Measurements from ENCODE around the gene BACH2. TPM values are rescaled to one million over a fixed set of nuclear protein-coding genes. Genes with fewer than 3 reads are reported as not detected.
"Not testable (repeated sequence)": the region's sequence is repeated elsewhere in the genome, so short reads cannot be mapped to it uniquely, and the experiment has no call there.

The BACH2 gene
- total RNA-seq, 4 donors from 2014 or later, result 8.5 to 20.0 (median 13.3) TPM

DNA sequence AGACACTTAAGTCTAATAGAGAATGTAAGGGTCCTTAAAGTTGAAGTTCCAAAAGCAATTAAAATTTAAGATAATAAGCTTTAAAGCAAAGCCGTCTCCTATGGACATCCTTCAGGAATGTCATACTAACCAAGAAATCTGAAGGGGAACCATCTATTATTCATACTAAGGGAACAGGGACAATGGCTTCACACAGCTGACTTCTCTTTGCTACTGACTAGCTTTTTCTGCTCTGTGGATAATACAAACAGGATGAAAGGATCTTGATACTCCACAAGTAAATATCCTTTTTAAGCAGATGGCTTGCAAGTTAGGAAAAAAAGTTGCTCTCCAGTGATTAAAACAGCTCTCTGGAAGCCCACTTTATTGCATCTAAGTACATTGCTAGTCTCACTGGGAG is 178.6 kb downstream of the BACH2 start:
- H3K4me1 ChIP-seq, result no peaks in the 10 kb centered on the region
- TF ChIP-seq, protein P1, sequence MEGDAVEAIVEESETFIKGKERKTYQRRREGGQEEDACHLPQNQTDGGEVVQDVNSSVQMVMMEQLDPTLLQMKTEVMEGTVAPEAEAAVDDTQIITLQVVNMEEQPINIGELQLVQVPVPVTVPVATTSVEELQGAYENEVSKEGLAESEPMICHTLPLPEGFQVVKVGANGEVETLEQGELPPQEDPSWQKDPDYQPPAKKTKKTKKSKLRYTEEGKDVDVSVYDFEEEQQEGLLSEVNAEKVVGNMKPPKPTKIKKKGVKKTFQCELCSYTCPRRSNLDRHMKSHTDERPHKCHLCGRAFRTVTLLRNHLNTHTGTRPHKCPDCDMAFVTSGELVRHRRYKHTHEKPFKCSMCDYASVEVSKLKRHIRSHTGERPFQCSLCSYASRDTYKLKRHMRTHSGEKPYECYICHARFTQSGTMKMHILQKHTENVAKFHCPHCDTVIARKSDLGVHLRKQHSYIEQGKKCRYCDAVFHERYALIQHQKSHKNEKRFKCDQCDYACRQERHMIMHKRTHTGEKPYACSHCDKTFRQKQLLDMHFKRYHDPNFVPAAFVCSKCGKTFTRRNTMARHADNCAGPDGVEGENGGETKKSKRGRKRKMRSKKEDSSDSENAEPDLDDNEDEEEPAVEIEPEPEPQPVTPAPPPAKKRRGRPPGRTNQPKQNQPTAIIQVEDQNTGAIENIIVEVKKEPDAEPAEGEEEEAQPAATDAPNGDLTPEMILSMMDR (IDR thresholded peaks at IDR 0.05), result no peak
- TF ChIP-seq EP300 (IDR thresholded peaks at IDR 0.05) (no peak), POLR2AphosphoS5 (IDR thresholded peaks at IDR 0.05) (no peak), POLR2A (IDR thresholded peaks at IDR 0.05) (no peak)
- no peaks in the 10 kb centered on the region for H3K36me3 ChIP-seq
- H3K4me3 ChIP-seq, result no peak overlapping the region
- whole genome bisulfite sequencing, result 90% methylated on average over 1 of the region's 1 CpG
- H3K27me3 ChIP-seq, result no peaks in the 10 kb centered on the region
- no peak overlapping the region for H3K27ac ChIP-seq
- no peak for DNase-seq (ENCODE audit: low spot score in 2 of 2)
- H3K9me3 ChIP-seq, result peaks cover 4% of the 10 kb centered on the region

DNA sequence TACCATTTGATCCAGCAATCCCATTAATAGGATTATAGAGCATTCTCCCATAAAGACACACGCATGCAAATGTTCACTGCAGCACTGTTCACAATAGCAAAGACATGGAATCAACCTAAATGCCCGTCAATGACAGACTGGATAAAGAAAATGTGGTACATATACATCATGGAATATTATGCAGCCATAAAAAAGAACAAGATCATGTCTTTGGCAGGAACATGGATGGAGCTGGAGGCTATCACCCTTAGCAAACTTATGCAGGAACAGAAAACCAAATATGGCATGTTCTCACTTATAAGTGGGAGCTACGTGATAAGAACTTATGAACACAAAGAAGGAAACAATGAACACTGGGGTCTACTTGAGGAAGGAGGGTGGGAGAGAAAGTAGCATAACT is 180.5 kb downstream of the BACH2 start:
- H3K27ac ChIP-seq; DNase-seq (ENCODE audit: low spot score in 2 of 2); H3K9me3 ChIP-seq; H3K4me3 ChIP-seq; H3K27me3 ChIP-seq; H3K4me1 ChIP-seq; H3K36me3 ChIP-seq: not testable (repeated sequence)
- 97% methylated on average over 3 of the region's 3 CpGs for WGBS

DNA sequence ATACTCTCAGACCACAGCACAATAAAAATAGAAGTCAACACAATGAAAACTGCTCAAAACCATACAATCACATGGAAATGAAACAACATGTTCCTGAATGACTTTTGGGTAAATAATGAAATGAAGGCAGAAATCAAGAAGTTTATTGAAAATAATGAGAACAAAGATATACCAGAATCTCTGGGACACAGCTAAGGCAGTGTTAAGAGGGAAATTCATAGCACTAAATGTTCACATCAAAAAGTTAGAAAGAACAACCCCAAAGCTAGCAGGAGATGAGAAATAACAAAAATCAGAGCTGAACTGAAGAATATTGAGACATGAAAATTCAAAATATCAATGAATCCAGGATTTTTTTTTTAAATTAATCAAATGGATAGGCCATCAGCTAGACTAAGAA is 183.3 kb downstream of the BACH2 start:
- H3K36me3 ChIP-seq, result no peaks in the 10 kb centered on the region
- no peaks in the 10 kb centered on the region for H3K4me1 ChIP-seq
- H3K27ac ChIP-seq, result no peak overlapping the region
- TF ChIP-seq POLR2AphosphoS5 (IDR thresholded peaks at IDR 0.05) (no peak), POLR2A (IDR thresholded peaks at IDR 0.05) (no peak), EP300 (IDR thresholded peaks at IDR 0.05) (no peak)
- TF ChIP-seq, protein P1 (IDR thresholded peaks at IDR 0.05), result no peak
- H3K4me3 ChIP-seq, result no peak overlapping the region
- no peak for DNase-seq (ENCODE audit: low spot score in 2 of 2)
- no peaks in the 10 kb centered on the region for H3K27me3 ChIP-seq
- peaks cover 4% of the 10 kb centered on the region for H3K9me3 ChIP-seq

DNA sequence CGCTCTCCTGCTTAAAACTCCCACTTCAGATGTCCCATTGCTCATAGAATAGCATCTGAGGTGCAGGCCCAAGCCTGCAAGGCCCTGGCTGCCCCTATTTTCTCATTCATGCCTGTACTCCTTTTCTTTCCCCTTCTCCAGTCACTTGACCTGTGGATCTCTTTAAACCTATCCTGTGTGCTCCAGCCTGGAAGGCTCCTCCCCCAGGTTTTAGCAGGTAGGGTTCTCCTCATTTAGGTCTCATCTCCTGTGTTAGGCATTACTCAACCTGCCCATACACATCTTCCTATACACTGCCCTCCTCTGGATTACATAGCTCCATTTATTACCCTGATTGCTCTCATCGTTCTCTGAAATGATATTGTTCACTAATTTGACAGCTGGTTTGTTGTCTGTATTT is 185.3 kb downstream of the BACH2 start:
- TF ChIP-seq POLR2A (IDR thresholded peaks at IDR 0.05) (no peak), POLR2AphosphoS5 (IDR thresholded peaks at IDR 0.05) (no peak), EP300 (IDR thresholded peaks at IDR 0.05) (no peak)
- TF ChIP-seq, protein P1 (IDR thresholded peaks at IDR 0.05), result no peak
- 88% methylated on average over 2 of the region's 2 CpGs for WGBS
- Histone ChIP-seq H3K27me3 (no peaks in the 10 kb centered on the region), H3K4me1 (no peaks in the 10 kb centered on the region), H3K27ac (no peak overlapping the region), H3K4me3 (no peak overlapping the region), H3K36me3 (no peaks in the 10 kb centered on the region), H3K9me3 (peaks cover 4% of the 10 kb centered on the region)
- DNase-seq (ENCODE audit: low spot score in 2 of 2), result no peak

DNA sequence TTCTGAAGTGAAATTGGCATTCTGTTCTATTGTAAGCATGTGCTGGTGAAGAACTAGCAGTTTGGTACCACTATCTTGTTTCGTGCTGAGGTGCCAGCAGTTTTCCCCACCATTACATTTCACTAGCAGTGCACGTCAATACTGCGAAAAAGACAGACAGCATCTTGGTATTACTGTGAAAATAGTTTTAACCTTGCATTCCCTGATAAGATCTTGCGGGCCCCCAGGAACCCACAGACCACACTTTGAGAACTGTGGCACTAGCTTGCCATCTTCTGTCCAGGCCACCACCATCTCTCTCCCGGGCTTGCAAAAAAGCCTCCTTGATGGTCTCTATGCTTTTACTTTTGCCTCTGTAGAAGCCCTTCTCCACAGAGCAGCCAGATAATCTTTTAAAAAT is 185.7 kb downstream of the BACH2 start:
- TF ChIP-seq, protein P1 (IDR thresholded peaks at IDR 0.05), result no peak
- TF ChIP-seq POLR2A (IDR thresholded peaks at IDR 0.05), result no peak
- no peak for TF ChIP-seq EP300 (IDR thresholded peaks at IDR 0.05)
- TF ChIP-seq POLR2AphosphoS5 (IDR thresholded peaks at IDR 0.05), result no peak
- no peak overlapping the region for H3K27ac ChIP-seq
- DNase-seq (ENCODE audit: low spot score in 2 of 2), result no peak
- no peaks in the 10 kb centered on the region for H3K4me1 ChIP-seq
- 93% methylated on average over 5 of the region's 5 CpGs for WGBS
- H3K4me3 ChIP-seq, result no peak overlapping the region
- no peaks in the 10 kb centered on the region for H3K36me3 ChIP-seq
- H3K9me3 ChIP-seq, result peaks cover 3% of the 10 kb centered on the region
- no peaks in the 10 kb centered on the region for H3K27me3 ChIP-seq

DNA sequence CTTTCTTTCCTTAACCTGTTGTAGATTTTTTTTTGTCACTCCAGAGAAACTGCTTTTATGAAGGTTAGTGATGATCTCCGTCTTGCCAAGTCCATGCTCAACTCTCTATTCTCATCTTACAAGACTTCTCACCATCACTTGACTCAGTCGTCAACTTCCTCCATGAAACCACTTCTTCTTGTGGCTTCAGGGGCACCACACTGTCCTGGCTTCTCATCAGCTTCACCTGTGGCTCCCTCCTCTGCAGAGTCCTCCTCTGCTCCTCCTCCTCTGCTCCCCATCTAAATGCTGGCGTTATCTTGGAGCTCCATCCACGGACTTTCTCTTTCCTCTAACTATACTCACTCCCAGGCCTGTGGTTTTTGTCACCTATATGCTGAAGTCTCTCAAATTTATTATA is 187.5 kb downstream of the BACH2 start:
- no peak for DNase-seq (ENCODE audit: low spot score in 2 of 2)

More for the DNA sequence above, 187.5 kb downstream of the BACH2 start:
- WGBS, result 82% methylated on average over 4 of the region's 4 CpGs
- Histone ChIP-seq H3K36me3 (no peaks in the 10 kb centered on the region), H3K4me1 (no peaks in the 10 kb centered on the region), H3K27ac (no peak overlapping the region), H3K4me3 (no peak overlapping the region), H3K9me3 (no peaks in the 10 kb centered on the region), H3K27me3 (no peaks in the 10 kb centered on the region)
- TF ChIP-seq EP300 (IDR thresholded peaks at IDR 0.05), result no peak
- no peak for TF ChIP-seq POLR2AphosphoS5 (IDR thresholded peaks at IDR 0.05)
- no peak for TF ChIP-seq POLR2A (IDR thresholded peaks at IDR 0.05)
- TF ChIP-seq, protein P1 (IDR thresholded peaks at IDR 0.05), result no peak
